Dedifferentiated amniotic fluid mesenchymal stem cell (primary cell): Measurements from ENCODE around the gene RLN3.
A peak's percentile ranks its signal among the peaks of the same experiment; 100 is the strongest.
"Not testable (repeated sequence)": the region's sequence is repeated elsewhere in the genome, so short reads cannot be mapped to it uniquely, and the experiment has no call there.

ENCODE experiments used
- DNase-seq: peaks from one replicate; pipeline ENCODE4 v3.0.0-alpha.2; 2016; ENCODE audit errors: extremely low spot score

RLN3 gene

DNA sequence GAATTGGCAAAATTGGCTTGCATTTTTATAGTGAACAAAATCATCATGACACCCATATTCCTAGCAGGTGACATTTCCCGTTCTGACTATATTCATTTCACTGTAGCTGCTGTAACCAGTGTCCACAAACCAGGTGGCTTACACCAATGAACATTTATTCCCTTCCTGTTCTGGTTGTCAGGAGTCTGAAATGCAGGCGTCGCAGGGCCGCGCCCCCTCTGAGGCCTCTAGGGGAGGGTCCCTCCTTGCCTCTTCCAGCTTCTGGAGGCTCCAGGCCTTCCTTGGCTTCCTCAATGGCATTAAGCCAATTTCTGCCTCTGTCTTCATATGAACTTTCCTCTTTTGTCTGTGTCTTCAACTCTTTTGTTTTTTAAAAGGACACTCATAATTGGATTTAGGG lies 6.5 kb upstream of the RLN3 start:
- no peak for DNase-seq

DNA sequence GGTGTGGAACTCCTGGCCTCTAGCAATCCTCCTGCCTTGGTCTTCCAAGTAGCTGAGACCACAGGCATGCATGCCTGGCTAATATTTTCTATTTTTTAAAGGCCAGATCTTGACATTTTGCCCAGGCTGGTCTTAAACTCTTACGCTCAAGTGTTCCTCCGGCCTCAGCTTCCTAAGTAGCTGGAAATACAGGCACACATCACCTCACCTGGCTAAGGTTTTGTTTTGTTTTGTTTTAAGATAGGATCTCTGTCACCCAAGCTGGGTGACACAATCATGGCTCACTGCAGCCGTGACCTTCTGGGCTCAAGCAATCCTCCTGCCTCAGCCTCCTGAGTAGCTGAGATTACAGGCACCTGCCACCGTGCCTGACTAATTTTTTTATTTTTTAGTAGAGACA lies 5.5 kb upstream of the RLN3 start:
- DNase-seq: no peak

- peak; percentile 27 for DNase-seq
Observed at GRCh38 chr19:14023404-14024235, 4.3 kb upstream of the RLN3 start.

GRCh38 chr19:14026652-14027192 lies 1.2 kb upstream of the RLN3 start:
- not testable (repeated sequence) for DNase-seq

DNA sequence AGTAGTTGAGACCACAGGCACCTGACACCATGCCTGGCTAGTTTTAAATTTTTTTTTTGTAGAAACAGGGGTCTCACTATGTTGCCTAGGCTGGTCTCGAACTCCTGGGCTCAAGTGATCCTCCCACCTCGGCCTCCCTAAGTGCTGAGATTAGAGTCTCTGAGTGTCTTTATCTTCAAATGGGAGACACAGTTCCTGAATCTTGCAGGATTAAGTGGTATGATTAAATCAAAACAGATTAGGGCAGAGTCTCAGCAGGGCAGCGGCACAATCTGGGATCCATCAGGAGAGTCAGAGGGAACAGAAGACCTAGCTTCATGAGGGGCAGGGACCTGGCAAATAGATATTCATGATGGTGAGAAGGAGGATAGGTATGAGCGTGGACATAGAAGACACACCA lies 953 bp downstream of the RLN3 start:
- DNase-seq: no peak

GRCh38 chr19:14030997-14031718 lies 3.2 kb downstream of the RLN3 start:
- DNase-seq: no peak

DNA sequence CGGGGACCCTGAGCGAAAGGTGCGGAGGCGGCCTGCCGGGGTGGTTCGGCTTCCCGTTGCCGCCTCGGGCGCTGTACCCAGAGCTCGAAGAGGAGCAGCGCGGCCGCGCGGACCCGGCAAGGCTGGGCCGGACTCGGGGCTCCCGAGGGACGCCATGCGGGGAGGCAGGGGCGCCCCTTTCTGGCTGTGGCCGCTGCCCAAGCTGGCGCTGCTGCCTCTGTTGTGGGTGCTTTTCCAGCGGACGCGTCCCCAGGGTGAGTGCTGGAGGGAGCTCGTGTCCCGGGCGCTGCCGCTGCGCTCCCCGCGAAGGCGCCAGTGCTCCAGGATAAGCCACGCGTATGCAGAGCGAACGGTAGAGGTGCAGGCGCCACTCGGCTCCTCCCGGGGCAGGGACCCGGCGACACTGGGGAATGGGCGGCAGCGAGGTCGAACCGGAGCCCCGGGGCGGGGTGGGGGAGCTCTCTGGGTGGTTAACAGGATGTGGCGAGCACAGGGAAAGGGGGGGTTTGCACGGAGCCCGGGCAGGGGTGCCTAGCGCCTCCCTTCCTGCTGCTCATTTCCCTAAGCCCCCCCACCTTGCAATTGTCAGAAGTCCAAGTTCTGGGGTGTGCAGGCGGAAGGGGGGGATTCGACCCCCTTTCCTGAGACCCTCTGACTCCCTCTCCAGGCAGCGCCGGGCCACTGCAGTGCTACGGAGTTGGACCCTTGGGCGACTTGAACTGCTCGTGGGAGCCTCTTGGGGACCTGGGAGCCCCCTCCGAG lies 4.0 kb downstream of the RLN3 start, which contains the start of gene IL27RA:
Gene IL27RA (plus strand): TSS at position 44 of the 762 bp plus-strand sequence. CDS start 111 bp downstream, at position 155.
- no peak for DNase-seq

DNA sequence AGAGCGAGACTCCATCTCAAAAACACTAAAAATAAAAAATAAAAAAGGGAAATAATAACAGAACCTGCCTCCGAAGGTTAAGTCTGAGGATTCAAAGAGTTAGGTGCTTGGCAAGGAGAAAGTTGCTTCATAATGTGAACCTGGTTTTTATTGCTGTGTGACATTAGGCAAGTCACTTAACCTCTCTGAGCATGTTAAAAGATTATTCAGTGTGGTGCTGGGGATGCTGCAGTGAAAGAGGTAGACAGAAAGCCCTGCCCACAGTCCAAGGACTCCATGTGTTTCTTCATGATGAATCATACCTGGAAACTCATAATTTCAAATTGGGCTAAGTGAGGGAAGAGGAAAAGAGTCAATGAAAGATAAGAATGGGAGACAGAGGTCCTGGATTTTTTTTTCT lies 6.0 kb downstream of the RLN3 start:
- DNase-seq: no peak

DNA sequence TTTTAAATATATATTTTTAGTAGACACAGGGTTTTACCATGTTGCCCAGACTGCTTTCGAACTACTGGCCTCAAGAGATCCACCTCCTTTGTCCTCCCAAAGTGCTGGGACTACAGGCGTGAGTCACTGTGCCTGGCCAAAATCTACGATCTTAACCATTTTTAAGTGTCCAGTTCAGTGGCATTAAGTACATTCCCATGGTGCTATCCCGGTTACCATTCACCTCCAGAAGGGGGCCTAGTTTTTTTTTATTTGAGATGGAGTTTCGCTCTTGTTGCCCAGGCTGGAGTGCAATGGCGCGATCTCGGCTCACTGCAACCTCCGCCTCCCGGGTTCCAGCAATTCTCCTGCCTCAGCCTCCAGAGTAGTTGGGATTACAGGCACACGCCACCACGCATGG lies 7.2 kb downstream of the RLN3 start:
- not testable (repeated sequence) for DNase-seq

- DNase-seq: no peak
Observed at GRCh38 chr19:14035706-14036105, 7.8 kb downstream of the RLN3 start.

DNA sequence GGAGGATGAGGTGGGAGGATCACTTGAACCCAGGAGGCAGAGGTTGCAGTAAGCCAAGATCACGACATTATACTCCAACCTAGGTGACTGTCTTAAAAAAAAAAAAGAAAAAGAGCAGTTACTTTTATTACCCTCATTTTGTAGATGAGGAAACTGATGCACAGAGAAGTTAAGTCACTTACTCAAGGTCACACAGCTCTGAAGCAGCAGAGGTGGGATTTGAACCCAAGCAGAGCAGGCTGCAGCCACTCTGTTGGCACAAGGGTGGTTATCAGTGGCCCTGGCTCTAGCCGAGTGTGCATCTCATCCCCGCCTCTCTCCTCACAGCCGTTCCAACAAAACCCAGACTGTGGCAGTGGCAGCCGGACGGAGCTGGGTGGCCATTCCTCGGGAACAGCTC lies 11.2 kb downstream of the RLN3 start:
- no peak for DNase-seq

GRCh38 chr19:14042659-14043608 lies 15.0 kb downstream of the RLN3 start:
- DNase-seq: peak; percentile 77

DNA sequence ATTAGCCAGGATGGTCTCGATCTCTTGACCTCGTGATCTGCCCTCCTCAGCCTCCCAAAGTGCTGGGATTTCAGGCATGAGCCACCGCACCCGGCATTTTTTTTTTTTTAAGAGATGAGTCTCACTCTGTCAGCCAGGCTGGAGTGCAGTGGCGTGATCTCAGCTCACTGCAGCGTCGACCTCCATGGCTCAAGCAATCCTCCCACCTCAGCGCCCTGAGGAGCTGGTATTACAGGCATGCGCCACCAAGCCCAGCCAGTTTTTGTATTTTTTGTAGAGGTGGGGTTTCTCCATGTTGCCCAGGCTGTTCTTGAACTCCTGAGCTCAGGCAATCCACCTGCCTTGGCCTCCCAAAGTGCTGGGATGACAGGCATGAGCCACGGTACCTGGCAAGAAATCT lies 19.9 kb downstream of the RLN3 start:
- DNase-seq: not testable (repeated sequence)

DNA sequence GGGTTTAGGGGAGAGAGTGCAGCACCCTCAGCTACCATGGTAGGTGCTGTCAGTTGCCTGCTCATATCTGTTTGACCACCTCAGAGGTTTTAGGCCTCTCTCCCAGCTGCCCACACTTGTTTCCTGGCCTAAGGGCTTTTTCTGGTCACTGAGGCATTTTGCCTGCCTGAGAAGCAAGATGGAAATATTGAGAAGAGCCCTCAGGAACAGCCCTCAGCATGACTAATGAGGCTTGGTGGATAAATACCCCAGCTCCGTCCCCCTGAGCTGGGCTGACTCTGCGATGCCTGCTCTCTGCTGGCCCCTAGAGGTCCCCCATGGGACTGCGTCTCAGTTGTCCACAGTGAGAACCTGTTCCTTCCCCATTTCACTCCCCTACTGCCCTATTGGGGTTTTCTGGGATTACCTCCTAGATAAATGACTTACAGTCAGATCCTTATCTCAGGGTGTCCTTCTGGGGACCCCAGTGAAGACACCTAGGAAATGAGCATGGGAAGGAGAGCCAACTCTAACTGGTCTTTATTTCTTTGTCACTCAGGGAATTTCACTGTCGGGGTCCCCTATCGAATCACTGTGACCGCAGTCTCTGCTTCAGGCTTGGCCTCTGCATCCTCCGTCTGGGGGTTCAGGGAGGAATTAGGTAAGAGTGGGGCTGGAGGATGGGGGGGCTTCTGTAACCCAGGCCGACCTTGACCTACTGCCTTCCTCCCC lies 20.6 kb downstream of the RLN3 start:
- no peak for DNase-seq

DNA sequence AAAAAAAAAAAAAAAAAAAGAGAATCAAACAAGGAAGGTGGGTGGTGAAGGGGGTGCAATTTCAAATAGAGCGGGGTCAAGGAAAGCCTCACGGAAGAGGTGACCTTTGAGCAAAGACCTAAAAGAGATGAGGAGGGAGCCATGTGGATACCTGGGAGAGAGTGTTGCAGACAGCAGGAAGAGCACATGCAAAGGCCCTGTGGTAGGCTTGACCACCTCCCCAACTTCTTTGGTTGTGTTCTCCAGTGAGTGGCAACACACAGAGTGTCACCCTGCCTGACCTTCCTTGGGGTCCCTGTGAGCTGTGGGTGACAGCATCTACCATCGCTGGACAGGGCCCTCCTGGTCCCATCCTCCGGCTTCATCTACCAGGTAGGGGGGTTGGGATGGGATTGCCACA lies 22.6 kb downstream of the RLN3 start:
- no peak for DNase-seq

DNA sequence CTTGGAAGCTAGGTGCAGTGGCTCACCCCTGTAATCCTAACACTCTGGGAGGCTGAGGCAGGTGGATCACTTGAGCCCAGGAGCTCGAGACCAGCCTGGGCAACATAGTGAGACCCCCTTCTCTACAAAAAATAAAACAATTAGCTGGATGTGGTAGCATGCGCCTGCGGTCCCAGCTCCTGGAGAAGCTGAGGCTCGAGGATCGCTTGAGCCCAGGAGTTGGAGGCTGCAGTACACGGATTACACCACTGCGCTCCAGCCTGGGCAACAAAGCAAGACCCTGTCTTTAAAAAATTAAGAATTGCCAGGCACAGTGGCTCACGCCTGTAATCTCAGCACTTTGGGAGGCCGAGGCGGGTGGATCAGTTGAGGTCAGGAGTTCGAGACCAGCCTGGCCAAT lies 23.0 kb downstream of the RLN3 start:
- not testable (repeated sequence) for DNase-seq

GRCh38 chr19:14051980-14052379 lies 24.0 kb downstream of the RLN3 start:
- no peak for DNase-seq

DNA sequence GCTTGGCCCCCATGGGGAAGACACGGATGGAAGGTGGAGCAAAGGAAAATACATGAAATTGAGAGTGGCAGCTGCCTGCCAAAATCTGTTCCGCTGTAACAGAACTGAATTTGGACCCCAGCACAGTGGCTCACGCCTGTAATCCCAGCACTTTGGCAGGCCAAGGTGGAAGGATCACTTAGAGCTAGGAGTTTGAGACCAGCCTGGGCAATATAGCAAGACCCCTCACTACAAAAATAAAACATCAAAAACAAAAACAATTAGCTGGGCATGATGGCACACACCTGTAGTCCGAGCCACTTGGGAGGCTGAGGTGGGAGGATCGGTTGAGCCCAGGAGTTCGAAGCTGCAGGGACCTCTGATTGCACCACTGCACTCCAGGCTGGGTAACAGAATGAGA lies 24.5 kb downstream of the RLN3 start:
- no peak for DNase-seq

DNA sequence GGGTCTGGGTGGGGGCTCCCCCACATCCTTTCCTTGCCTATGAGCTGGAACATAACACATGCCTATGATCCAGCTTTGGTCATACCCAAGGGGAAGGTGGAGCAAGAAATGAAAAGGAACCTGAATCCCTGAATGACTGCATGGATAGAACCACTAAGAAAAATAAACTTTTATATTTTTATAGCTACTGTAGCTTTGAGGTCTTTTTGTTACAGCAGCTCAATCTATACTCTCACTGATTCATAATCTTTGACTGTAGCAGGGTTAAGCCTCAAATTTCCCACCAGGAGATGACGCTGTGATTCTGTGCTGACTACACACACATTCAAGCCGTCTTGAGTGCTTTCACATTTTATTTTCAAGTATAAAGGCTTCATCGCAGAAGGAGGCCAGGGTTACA lies 25.1 kb downstream of the RLN3 start:
- DNase-seq: no peak

GRCh38 chr19:14053500-14053899 lies 25.6 kb downstream of the RLN3 start:
- DNase-seq: no peak
